SIG-M5 (cell line): Measurements from ENCODE around the gene NWD2.
"Not testable (repeated sequence)": the region's sequence is repeated elsewhere in the genome, so short reads cannot be mapped to it uniquely, and the experiment has no call there.

Experiments used
- DNase-seq: peaks from one replicate; lab custom pipeline; 2025; lab: John Stamatoyannopoulos, UW

NWD2 gene

DNA sequence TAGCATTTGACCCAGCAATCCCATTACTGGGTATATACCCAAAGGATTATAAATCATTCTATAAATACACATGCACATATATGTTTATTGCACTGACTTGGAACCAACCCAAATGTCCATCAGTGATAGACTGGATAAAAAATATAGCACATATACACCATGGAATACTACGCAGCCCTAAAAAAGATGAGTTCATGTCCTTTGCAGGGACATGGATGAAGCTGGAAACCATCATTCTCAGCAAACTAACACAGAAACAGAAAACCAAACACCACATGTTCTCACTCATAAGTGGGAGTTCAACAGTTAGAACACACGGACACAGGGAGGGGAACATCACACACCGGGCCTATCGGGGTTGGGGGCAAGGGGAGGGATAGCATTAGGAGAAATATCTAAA, 250.8 kb downstream of the NWD2 start:
- DNase-seq = not testable (repeated sequence)
